OCI-LY3 (cell line): ENCODE results near the gene VPS54.

Experiments
- EZH2phosphoT487 ChIP-seq: fragments of 200-600 bp; shearing (Covaris generic); IDR thresholded peaks from 2 replicates; pipeline ENCODE4 v1.6.1; 2018; ENCODE audit warnings: antibody characterized with exemption, mixed run types, low read depth
- TF ChIP-seq, protein P1 (sequence below): fragments of 200-600, 300-600 bp; sonication (generic); IDR thresholded peaks from 2 replicates; pipeline ENCODE4 v1.5.1; 2014; ENCODE audit warnings: antibody characterized with exemption, low read length, low read depth

DNA sequence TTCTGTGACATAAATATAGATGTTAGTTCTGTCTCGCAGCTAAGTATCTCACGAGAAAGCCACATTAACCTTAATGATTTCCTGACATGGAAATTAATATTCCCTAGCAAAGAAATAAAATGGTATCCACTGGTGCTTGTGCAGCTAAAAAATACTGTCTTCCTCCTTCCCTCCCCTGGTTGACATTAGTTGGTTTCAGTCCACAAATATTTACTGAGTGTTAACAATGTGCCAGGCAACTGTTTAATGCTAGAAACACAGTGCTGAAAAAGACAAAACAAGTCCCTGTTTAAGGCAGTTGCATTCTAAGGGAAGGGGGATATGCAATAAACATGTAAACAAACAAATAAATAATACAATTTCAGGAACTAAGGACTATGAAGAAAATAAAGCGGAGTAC lies 44.2 kb upstream of the VPS54 start:
- TF ChIP-seq, protein P1, sequence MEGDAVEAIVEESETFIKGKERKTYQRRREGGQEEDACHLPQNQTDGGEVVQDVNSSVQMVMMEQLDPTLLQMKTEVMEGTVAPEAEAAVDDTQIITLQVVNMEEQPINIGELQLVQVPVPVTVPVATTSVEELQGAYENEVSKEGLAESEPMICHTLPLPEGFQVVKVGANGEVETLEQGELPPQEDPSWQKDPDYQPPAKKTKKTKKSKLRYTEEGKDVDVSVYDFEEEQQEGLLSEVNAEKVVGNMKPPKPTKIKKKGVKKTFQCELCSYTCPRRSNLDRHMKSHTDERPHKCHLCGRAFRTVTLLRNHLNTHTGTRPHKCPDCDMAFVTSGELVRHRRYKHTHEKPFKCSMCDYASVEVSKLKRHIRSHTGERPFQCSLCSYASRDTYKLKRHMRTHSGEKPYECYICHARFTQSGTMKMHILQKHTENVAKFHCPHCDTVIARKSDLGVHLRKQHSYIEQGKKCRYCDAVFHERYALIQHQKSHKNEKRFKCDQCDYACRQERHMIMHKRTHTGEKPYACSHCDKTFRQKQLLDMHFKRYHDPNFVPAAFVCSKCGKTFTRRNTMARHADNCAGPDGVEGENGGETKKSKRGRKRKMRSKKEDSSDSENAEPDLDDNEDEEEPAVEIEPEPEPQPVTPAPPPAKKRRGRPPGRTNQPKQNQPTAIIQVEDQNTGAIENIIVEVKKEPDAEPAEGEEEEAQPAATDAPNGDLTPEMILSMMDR, result no peak
- no peak for TF ChIP-seq EZH2phosphoT487
